GM21423 (cell line): Measurements from ENCODE around the gene ACYP1.
A peak's percentile ranks its signal among the peaks of the same experiment; 100 is the strongest.

ENCODE experiments used
- ATAC-seq: cut with Tn5 transposase; IDR thresholded peaks from one replicate; pipeline ENCODE4 v1.9.1; 2021; ENCODE audit warnings: mild to moderate bottlenecking, moderate library complexity; ENCODE audit not compliant: unreplicated experiment

Gene ACYP1

DNA sequence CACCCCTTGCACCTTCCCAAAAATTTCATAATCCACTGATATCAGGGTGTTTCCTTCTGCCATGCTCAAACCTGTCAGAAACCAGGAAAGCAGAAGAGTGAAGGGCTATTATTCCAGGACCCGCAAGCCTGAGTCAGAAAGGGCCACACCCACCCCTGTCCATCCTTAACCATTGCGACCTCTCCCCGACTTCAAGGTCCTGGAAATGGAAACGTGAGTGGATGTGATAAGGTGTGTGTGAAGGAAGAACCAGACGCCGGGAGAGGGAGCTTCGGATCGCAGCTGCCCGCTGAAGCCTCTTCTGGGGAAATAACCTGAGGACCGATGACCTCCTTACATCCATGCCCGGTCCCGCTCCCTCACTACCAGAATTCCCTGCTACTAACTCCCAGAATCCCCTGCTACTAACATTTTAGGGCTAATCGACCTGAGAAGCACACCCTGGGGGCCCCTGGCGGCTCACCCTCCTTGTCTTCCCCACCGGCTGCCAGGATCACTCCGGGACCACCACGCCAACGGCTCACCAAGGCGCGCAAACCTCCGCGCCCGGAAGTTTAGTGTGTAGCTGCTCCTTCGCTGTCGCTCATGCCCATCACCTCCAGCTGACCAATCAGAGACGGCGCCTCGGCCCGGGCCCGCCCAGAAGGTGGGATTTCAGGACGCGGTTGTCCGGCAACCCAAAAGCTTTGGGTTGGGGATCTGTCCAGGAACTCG is at the start of gene ACYP1:
Gene ACYP1 (minus strand): TSS at position 534 of the 714 bp plus-strand sequence. CDS start 471 bp downstream, at position 63.
- peak; percentile 98 for ATAC-seq

DNA sequence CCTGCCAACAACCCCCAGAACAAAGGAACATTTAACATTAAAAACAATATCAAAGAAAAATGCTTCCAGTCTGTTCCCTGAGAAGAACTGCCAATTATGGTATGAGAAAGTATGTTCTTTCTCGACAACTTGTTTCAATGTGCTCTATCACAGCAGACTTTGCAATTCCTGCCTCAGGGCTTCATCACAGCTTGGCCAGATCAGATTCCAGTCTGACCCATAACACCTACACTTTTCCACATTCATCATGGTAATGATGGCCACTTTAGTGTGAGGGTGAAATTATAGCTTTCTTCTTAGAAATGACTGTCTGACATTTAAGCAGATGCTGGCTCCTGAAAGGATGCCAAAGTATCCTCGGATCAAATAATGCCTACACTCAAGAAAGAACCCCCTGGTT is 46.1 kb upstream of the ACYP1 start:
- ATAC-seq, result no peak

DNA sequence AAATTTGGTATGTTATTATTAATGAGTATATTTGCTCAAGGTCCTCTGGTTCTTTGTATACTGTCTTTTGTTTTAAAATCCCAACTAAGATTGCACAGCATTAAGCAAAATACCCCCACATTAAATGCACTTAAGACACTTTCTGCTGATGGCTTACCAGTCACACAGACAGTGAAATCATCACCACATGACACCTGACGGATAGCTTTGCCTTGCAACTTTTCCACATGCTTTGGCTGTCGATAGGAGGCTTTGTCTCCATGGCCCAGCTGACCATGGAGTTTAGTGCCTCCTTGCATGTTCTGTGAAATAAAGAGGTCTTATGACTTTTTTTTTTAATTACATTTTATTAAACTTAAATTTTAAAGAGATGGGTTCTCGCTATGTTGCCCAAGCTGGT is 43.4 kb upstream of the ACYP1 start:
- ATAC-seq, result no peak

DNA sequence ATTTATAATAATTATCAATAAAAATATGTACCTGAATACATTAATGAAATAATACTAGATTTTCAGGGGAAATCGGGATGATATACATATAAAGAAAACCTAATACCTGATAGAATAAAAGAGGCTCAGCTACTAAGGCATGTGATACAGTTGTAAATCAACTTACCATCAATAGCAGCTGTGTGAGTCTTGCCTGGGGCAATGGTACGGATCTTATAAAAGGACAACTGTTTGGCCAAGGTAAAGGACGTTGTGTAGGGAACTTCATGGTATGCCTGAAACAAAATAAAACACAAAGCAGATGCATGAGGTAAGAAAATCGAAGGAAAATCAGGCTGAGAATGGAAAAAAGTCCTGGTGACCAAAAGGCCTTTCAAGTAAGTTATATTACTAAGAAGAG is 37.7 kb upstream of the ACYP1 start:
- ATAC-seq, result no peak

DNA sequence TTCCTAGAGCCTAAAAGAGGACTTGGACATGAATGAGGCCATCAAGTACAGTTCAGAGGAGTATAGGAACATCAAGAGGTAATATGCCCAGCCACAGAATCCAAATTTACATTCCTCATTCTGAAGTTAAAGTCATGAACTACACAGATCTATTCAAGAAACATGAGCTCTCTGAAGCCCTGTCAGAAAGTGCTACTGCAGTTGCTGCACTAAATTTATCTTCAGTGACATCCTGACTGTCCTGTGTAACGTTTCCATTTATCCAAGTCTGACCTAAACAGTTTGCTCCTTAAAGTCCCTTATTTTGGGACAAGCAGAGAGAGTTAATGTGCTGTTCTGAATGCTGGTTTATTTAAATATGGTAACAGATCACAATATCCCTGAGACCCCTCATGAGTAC is 34.9 kb upstream of the ACYP1 start:
- no peak for ATAC-seq

DNA sequence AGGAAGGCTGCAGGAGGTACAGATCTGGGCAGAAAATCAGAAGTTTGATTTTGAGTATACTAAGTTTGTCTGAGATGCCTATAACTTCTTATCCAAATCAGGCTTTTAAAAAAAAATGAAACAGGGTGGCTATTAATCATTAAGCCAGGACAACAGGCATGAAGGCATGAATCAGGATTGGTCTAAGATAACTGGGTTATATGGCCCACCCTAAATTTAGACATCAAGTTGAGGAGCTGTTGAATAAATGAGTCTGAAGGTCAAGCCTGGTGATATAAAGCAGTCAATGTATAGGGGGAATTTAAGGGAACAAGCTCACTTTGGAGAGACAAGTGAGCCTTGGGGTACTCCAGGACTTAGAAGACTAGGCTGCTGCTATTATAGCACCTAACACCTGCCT is 34.4 kb upstream of the ACYP1 start:
- ATAC-seq, result no peak

DNA sequence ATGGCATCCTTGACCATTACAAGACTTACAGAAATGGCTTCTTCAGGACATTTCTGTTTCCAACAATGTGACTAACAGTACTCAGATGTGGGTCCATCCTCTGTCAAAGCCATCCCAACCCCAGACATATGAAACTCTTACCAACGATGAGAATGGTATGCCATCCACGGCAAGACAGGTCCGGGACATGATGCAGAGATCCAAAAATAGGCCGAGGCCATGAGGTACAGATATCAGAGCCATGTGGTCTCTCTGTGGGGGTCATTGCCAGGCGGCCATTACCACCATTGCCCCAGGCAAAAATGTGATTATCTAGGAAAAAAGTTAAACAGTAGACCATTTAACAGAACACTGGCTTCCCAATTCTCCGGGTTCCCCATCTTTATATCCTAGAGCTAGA is 33.1 kb upstream of the ACYP1 start:
- no peak for ATAC-seq

DNA sequence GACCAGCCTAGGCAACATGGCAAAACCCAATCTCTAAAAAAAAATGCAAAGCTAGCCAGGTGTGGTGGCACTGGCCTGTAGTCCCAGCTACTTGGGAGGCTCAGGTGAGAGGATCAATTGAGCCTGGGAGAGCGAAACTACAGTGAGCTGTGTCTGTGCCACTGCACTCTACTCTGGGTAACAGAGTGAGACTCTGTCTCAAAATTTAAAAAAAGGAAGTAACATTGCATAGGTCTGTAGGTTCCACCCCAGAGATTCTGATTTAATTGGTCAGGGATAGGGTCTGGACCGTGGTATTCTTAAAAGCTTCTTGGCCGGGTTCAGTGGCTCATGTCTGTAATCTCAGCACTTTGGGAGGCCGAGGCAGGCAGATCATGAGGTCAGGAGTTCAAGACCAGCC is 31.9 kb upstream of the ACYP1 start:
- no peak for ATAC-seq

DNA sequence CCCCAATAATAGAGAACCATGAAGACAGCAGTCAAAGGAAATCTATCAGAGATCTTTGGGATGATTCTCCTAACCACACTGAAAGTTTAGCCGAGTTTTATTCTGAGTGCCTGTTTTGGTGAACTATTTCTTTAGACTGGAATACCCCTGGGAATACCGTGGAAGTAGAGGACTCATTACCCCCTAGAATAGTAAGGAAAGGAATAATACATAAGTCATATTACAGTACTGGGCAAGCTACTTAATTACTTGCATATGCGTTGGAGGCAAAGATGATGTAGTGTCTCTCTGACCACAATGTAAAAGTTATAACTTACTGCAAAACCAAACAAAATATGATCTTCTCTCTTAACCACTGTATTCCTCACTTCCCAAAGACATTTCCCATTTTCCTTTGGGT is 31.1 kb upstream of the ACYP1 start:
- ATAC-seq, result no peak

DNA sequence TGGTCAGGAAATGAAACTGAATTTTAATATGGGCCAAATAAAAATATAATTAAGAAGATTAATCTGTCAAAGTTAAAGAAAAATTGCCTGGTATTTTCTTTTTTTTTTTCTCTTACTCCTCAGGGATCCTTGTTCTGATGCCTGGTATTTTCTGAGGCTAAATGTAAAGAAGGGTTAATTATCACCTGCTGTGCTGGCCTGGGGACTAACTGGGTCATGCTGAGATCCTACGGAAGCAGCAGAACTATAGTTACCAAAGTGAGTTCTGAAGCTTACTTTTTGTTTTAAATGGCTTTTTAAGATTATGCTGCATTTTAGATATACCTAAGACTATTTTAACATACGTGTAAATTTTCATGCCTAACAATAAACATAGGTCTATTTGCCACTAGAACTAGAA is 28.9 kb upstream of the ACYP1 start:
- no peak for ATAC-seq

DNA sequence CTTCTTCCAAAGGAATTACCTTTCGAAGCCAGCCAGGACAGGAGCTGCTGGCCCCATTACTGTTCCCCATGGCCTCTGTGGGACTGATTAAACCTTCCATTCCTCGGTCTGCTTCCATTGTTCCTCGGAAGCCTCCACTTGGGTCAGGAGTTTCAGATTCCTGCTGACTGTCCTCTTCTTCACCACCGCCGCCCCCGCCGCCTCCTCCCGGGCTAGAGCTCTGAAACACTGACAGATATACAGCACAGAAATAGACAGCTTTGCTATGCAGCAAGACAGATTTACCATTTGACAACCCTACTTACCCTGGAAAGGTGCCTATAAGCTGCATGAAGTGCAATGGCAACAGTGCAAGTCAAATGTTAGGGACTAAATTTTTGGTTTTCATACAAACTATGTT is 27.4 kb upstream of the ACYP1 start:
- no peak for ATAC-seq

DNA sequence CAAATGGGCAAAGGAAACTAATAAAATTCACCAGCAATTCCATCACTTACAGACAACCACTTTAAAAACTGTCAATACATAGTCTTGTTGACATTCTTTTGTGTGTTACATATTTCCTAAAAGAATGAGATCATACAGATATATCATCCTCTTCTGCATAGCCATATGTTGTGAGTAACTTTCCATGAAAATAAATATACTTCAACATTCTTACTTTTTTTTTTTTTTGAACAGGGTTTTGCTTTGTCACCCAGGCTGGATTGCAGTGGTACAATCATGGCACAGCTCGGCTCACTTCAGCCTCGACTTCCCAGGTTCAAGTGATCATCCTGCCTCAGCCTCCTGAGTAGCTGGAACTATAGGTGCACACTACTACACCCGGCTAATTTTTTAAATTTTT is 26.5 kb upstream of the ACYP1 start:
- no peak for ATAC-seq

DNA sequence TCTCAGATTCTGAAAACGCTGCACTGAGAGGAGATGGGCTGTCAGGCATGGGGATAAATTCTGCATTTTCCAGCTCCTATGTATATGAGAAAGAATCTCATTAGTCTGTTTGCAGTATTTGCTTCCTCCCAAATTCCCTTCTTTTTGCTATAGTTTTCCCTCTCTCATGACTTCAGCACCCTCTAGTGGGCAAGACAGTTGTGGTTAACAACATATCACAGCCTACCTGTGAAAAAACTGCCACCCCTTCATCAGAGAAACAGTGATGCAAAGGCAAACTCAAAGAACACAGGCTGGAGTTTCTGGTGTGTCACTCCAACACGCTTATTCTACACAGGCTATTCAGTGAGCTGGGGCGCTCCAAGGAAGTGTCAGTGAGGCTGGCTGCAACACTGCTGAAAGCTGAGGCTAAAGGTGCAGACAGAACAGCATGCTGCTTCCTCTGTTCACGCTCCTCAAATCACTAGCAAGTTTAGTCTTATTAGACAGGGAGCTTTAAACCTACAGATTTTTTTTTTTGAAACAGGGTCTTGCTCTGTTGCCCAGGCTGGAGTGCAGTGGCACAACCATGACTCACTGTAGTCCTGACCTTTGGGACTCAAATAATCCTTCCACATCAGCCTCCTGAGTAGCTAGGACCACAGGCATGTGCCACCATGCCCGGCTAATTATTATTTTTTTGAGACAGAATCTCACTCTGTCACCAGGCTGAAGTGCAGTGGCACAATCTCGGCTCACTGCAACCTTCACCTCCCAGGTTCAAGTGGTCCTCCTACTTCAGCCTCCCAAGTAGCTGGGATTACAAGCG is 24.9 kb upstream of the ACYP1 start:
- no peak for ATAC-seq

DNA sequence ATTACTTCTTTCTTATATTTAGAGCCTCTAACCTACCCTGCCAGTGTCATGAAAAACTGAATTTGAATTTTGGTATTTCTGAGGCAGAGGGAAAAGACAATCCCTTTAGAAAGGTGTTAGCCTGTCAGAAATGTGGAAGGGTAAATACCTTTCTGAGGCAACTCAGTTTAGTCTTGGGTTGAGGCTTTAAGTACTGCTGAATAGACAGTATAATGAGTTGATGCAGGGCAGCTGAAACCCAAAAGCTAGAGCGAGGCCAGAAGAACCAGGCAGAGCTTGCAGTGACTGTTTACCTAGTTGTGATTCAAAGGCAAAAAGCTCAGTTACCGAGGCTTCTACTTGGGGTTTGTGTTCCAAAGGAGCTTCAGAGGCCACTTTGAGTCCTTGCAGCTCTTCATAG is 24.3 kb upstream of the ACYP1 start:
- no peak for ATAC-seq

DNA sequence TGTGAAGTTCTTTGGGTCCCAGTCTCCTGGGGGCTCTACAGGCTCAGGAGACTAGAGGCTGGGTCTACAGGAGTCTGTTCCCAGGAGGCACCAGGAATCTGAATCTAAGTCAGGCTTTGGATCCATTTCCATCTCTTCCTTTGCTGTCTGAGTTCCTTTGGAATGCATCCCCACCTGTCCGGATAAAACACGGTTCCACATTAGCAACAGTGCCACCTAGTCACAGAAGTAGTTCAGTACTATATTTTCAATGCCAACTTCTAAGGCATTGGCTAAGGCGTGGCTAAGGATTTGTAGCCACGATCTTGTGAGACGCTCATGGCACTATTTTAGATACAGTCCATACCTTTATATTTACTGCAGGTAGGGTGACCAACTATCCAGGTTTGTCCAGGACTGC is 20.7 kb upstream of the ACYP1 start:
- no peak for ATAC-seq

DNA sequence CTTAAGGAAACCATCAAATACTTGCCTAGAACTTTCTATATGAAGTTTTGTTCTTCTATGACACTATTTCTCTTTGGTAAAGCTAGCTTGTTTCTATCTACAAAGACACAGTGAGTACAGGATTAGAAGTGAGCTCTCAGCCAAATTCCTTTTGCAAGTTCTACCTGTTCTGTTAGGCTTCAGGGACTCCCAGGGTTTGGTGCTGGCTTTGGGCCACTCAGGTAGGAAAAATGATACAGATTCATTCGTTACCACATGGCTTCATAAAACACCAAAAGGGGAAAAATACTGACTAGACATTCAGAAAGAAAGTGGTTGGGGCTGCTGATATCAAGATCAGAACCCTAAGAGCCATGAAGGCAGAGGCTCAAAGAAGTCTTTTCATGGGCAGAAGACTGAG is 19.4 kb upstream of the ACYP1 start:
- no peak for ATAC-seq

DNA sequence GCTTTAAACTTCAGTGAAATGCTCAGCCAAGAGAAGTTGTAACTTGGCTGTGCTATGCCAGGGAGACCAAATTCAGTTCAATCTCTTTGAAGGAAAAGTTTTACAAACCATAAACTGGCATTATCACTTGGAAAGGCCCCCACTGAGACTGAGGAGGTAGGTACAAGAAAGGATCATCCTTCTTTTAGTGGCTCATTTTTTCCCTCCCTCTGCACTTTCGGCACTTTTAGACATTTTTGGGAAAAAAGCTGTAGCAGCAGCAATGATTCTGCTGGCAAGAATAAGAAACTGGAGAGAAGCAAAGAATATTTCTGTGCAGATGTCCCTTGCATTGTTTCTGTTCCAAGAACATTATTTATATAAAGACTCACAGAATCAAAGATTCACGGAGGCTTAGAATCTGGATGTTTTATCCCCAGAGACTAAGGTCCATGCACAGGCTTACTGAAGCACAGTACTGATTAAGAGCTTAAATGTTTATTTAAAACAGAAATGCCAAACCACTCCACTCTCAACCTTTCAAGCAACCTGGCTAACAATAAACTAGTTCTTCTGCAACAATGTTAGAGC is 17.9 kb upstream of the ACYP1 start:
- ATAC-seq, result no peak

DNA sequence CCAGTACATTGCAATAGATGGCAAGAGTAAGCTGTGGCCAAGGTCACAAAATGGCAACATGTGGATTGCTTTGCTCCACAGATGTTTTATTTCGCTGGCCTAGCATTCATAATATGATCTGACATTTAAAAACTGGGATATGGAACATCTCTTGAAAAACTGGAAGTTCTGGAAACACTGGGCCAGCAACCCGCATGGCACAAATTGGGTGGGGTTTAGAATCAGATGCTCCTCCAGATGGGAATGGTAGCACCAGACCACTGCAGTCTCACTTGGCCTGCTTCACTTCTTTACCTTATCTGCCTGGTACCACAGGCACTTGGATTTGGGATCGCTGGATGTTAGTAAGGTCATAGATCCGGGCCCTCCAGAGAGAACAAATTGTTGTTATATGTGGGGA is 15.7 kb upstream of the ACYP1 start:
- no peak for ATAC-seq

DNA sequence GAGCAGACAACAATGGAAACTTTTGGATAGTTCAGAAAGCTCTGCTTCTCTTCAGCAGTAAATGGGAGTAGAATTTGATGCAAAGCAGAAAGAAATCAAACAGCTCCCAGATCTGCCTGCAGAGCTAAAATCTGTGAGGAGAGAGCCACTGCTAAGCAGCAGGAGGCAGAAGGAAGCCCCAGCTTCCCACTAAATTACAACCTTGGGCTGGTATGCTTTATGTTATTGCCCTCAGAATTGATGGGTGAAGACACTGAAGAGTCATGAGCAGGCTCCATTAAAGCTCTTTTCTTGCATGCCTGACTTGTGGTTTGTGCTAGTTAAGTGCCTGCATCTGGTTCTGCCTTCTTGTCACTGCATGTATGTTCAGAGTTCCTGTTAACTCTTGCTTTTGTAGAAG is 14.0 kb upstream of the ACYP1 start:
- no peak for ATAC-seq

DNA sequence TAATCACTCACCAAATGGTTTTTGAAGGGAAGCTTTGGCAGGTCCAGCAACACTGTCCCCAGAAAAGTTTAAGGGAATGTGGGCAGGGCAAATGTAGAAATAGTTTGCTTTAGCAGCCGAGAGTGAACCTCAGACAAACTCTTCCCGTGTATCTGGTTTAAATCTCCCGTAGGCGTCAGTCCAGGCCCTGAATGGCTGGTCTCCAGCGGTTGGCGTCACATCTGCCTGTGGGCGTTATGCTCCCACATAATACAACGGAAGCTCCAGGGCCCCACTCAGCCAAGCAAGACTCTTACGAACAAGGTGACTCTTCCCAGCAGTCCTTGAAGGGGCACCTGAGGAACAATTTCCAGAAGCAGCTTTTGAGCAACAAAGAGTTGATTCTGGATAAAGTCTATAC is 6.6 kb upstream of the ACYP1 start:
- ATAC-seq, result no peak

DNA sequence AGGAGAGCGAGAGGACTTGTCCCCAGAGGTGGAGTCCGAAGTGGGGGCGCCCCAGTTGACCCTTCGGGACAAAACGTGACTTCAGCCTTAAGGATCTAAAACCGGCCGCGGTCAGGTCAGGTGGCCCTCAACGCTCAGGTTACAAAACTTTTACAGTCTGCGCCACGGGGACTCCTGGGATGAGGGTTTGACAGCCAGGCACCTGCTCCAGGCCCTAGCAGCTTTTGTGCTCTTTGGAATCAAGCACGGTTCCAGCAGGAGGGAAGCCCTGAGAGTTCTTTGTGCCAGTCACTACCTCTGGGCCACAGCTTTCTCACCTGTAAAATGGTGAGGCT is 6.0 kb upstream of the ACYP1 start:
- no peak for ATAC-seq

DNA sequence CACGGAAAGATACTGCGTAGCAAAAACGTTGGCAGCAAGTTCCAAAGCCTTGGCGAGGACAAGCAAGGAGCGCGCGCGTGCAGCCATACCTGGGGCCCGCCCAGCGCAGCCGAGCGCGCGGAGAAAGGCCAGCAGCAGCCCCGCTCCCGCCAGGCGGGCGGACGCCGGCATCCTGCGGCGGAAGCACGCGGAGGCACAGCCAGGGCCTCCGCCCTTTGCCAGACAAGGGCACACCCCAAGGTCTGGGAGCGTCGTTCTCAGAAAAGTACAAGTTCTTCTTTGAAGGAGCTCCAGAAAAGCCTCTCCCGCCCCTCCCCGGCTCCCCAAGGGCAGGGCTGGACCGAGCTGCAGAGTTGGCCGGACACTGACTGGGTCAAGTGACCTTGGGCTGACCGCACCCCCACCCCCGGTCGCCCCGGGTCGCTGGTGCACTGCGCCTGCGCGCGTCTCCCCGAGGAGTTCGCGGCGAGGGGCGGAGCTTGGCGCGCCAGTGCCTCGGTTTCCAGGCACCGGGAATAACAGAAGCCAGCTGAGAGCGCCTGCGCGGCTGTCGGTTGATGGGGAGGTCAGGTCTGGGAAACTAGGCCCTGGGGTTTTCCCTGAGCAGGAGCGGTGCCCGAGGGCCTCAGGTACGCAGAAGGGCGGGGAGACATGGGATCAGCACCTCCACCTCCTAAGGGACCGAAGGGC is 5.4 kb upstream of the ACYP1 start, which contains the start of gene ZC2HC1C:
Gene ZC2HC1C (plus strand): TSS at position 521 of the 690 bp plus-strand sequence. CDS start 933 bp downstream, outside the sequence.
- peak; percentile 64 for ATAC-seq
